Upper lobe of left lung (tissue), 6 donors: ENCODE data around the gene SOSTDC1. TPM values are rescaled to one million over a fixed set of nuclear protein-coding genes. Genes with fewer than 3 reads are reported as not detected.
"Not testable (repeated sequence)": the region's sequence is repeated elsewhere in the genome, so short reads cannot be mapped to it uniquely, and the experiment has no call there.

Source experiments
- ATAC-seq, 2 donors: fragments of 200-7000 bp; cut with Tn5 transposase; one replicate each; pipeline ENCODE4 v1.9.1; 2022; ENCODE audit warnings: mild to moderate bottlenecking in 2 of 2, moderate library complexity in 2 of 2; ENCODE audit not compliant: low FRiP score in 2 of 2
- DNase-seq, 2 donors: peaks; one replicate each; pipeline ENCODE4 v3.0.0-alpha.2; 2019 to 2020
- H3K27ac ChIP-seq, 4 donors: fragments of 200-600 bp; sonication (generic); one replicate each; pipeline ENCODE4 v1.5.1; 2016 to 2019
- H3K27me3 ChIP-seq, 4 donors: fragments of 200-600 bp; sonication (generic); one replicate each; pipeline ENCODE4 v1.5.1; 2017 to 2019
- H3K36me3 ChIP-seq, 4 donors: fragments of 200-600 bp; sonication (generic); one replicate each; pipeline ENCODE4 v1.5.1; 2016 to 2019
- H3K4me1 ChIP-seq, 4 donors: fragments of 200-600 bp; sonication (generic); one replicate each; pipeline ENCODE4 v1.5.1; 2018 to 2019
- H3K4me3 ChIP-seq, 4 donors: fragments of 200-600 bp; sonication (generic); one replicate each; pipeline ENCODE4 v1.5.1; 2017 to 2019; ENCODE audit warnings: mild to moderate bottlenecking in 2 of 4, moderate library complexity in 1 of 4
- H3K9me3 ChIP-seq, 4 donors: fragments of 200-600 bp; sonication (generic); one replicate each; pipeline ENCODE4 v1.5.1; 2018 to 2019
- EP300 ChIP-seq, 4 donors: sonication (generic); formaldehyde crosslinking; IDR thresholded peaks; one replicate each; pipeline ENCODE4 v1.5.1; 2017; ENCODE audit warnings: antibody characterized with exemption in 4 of 4, control low read depth in 2 of 4
- POLR2A ChIP-seq, 4 donors: fragments of 450-650 bp; IDR thresholded peaks; one replicate each; pipeline ENCODE4 v1.5.1; 2016 to 2017; ENCODE audit warnings: antibody characterized with exemption in 4 of 4, mild to moderate bottlenecking in 2 of 4
- POLR2AphosphoS5 ChIP-seq, 2 donors: sonication (generic); formaldehyde crosslinking; IDR thresholded peaks; one replicate each; pipeline ENCODE4 v1.5.1; 2017; ENCODE audit warnings: antibody characterized with exemption in 2 of 2
- WGBS, 2 donors: methylation state at CpG; one replicate each; pipeline ENCODE4 v1.1.5; 2017 to 2018; 5-methylcytosine and 5-hydroxymethylcytosine counted together
- total RNA-seq, 6 donors: library from RNA; depleted of rRNA in 4 of 6; stranded (reverse); fragments of >200 nt in 4 of 6; gene quantifications; one replicate each; pipeline versions ENCODE4 v1.1.0 to v1.2.1, GENCODE V29; 2016 to 2021
- TF ChIP-seq, protein P1 (sequence below), 6 experiments: fragments of 450-650 bp in 4 of 6; fragments of 200-600 bp in 2 of 6; sonication (generic) in 2 of 6; IDR thresholded peaks; one replicate each; pipeline ENCODE4 v1.5.1; 2016 to 2019; ENCODE audit warnings: antibody characterized with exemption in 6 of 6
- donor health status: DM: no; HTN: no; CAD: no; lungs with moderate emphysema.
- donor health status: DM: no; HTN: yes; CAD: no; lungs with severe emphysema.

SOSTDC1 gene
- total RNA-seq, 6 donors from 2014 or later: 3.1 to 37.5 (median 9.4) TPM

GRCh38 chr7:16455591-16455990 is 9.9 kb downstream of the SOSTDC1 start:
- DNase-seq: no peak
- WGBS, 2 donors: 56 to 65% methylated on average over 1 of the region's 1 CpG

DNA sequence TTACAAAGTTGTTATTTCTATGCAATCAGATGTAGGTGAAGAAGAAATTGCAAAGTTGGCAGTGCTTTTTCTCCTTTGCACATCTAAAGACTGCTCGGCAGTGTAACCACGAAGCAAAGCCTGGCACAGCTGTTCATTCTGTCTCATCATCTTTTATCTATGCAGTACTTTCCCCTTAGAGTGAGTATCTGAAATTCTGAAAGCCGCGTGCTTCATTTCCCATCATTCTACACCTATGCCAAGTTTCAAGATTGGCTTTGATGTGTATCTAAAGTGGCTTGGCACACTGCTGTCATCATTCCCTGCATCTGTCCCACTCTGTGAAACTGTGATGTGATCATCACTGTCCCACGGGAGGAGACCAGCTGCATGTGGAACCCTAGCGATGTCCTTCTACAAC is 15.2 kb downstream of the SOSTDC1 start:
- DNase-seq: no peak
- H3K4me3 ChIP-seq: no peak overlapping the region
- 87% methylated on average over 6 of the region's 6 CpGs for WGBS, 2 donors
- no peak for TF ChIP-seq POLR2AphosphoS5 (IDR thresholded peaks at IDR 0.05)
- TF ChIP-seq POLR2A (IDR thresholded peaks at IDR 0.05): no peak
- TF ChIP-seq, protein P1, sequence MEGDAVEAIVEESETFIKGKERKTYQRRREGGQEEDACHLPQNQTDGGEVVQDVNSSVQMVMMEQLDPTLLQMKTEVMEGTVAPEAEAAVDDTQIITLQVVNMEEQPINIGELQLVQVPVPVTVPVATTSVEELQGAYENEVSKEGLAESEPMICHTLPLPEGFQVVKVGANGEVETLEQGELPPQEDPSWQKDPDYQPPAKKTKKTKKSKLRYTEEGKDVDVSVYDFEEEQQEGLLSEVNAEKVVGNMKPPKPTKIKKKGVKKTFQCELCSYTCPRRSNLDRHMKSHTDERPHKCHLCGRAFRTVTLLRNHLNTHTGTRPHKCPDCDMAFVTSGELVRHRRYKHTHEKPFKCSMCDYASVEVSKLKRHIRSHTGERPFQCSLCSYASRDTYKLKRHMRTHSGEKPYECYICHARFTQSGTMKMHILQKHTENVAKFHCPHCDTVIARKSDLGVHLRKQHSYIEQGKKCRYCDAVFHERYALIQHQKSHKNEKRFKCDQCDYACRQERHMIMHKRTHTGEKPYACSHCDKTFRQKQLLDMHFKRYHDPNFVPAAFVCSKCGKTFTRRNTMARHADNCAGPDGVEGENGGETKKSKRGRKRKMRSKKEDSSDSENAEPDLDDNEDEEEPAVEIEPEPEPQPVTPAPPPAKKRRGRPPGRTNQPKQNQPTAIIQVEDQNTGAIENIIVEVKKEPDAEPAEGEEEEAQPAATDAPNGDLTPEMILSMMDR (IDR thresholded peaks at IDR 0.05): no peak
- no peak for TF ChIP-seq EP300 (IDR thresholded peaks at IDR 0.05)
- no peak overlapping the region for H3K27ac ChIP-seq
- no peaks in the 10 kb centered on the region for H3K9me3 ChIP-seq
- no peaks in the 10 kb centered on the region for H3K36me3 ChIP-seq
- no peak for ATAC-seq
- H3K4me1 ChIP-seq: no peaks in the 10 kb centered on the region
- H3K27me3 ChIP-seq: no peaks in the 10 kb centered on the region

More at GRCh38 chr7:16455591-16455990, 9.9 kb downstream of the SOSTDC1 start:
- Histone ChIP-seq H3K27ac (no peak overlapping the region), H3K9me3 (no peaks in the 10 kb centered on the region), H3K4me3 (no peak overlapping the region), H3K36me3 (no peaks in the 10 kb centered on the region), H3K4me1 (no peaks in the 10 kb centered on the region), H3K27me3 (no peaks in the 10 kb centered on the region)
- TF ChIP-seq EP300 (IDR thresholded peaks at IDR 0.05) (no peak), POLR2A (IDR thresholded peaks at IDR 0.05) (no peak), POLR2AphosphoS5 (IDR thresholded peaks at IDR 0.05) (no peak)
- TF ChIP-seq, protein P1 (IDR thresholded peaks at IDR 0.05): no peak
- no peak for ATAC-seq

GRCh38 chr7:16447876-16448275 is 17.7 kb downstream of the SOSTDC1 start:
- DNase-seq (no peak), ATAC-seq (no peak)
- 52 to 58% methylated on average over 1 of the region's 1 CpG for WGBS, 2 donors
- Histone ChIP-seq H3K4me1 (no peaks in the 10 kb centered on the region), H3K27me3 (no peaks in the 10 kb centered on the region), H3K9me3 (no peaks in the 10 kb centered on the region), H3K27ac (no peak overlapping the region), H3K4me3 (no peak overlapping the region), H3K36me3 (no peaks in the 10 kb centered on the region)
- no peak for TF ChIP-seq POLR2A (IDR thresholded peaks at IDR 0.05)
- TF ChIP-seq EP300 (IDR thresholded peaks at IDR 0.05): no peak
- TF ChIP-seq POLR2AphosphoS5 (IDR thresholded peaks at IDR 0.05): no peak
- TF ChIP-seq, protein P1 (IDR thresholded peaks at IDR 0.05): no peak

DNA sequence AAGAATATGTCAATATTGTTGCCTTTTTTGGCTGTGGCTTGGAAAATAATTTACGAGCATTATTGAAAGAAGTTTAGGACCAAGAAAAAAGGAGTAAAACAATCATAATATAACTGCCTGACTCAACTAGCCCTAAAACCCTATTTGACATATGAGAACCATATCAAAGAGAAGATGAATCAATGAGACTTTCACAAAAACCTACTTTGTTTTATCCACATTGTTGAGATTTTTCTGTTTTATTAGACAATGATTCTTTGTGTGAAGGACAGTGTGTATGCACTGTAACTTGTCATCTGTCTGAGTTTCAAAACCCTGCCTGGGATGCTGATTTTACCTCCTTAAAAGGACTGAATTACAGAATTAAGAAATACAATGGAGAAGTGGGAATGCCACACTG is 19.0 kb downstream of the SOSTDC1 start:
- DNase-seq (no peak), ATAC-seq (no peak)
- no peak overlapping the region for H3K27ac ChIP-seq
- no peaks in the 10 kb centered on the region for H3K4me1 ChIP-seq
- H3K27me3 ChIP-seq: no peaks in the 10 kb centered on the region
- TF ChIP-seq EP300 (IDR thresholded peaks at IDR 0.05) (no peak), POLR2AphosphoS5 (IDR thresholded peaks at IDR 0.05) (no peak)
- TF ChIP-seq, protein P1 (IDR thresholded peaks at IDR 0.05): no peak
- H3K4me3 ChIP-seq: no peak overlapping the region
- no peaks in the 10 kb centered on the region for H3K9me3 ChIP-seq
- no peaks in the 10 kb centered on the region for H3K36me3 ChIP-seq
- 91 to 94% methylated on average over 1 of the region's 1 CpG for WGBS, 2 donors

DNA sequence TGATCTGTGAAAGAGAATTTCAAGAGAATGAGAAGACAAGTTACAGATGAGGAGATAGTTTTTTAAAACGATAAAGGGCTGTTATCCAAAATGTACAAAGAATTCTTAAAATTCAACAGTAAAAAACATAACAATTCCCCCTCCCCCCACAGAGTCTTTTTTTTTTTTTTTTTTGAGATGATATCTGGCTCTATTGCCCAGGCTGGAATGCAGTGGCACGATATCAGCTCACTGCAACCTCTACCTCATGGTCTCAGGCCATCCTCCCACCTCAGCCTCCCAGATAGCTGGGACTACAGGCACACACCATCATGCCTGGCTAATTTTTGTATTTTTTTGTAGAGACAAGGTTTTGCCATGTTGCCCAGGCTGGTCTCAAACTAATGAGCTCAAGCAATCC is 21.7 kb downstream of the SOSTDC1 start:
- H3K27ac ChIP-seq, H3K36me3 ChIP-seq, ATAC-seq, H3K4me1 ChIP-seq, H3K27me3 ChIP-seq, H3K4me3 ChIP-seq, H3K9me3 ChIP-seq, DNase-seq: not testable (repeated sequence)
- WGBS, 2 donors: 87 to 89% methylated on average over 2 of the region's 2 CpGs
